Parathyroid adenoma (tissue), 2 donors: ENCODE results near the gene MTTP.

Experiments
- H2AFZ ChIP-seq: fragments of 300-600 bp; sonication (generic); one replicate; pipeline ENCODE4 v1.7.0; 2017; ENCODE audit warnings: antibody characterized with exemption, mild to moderate bottlenecking
- H3K27ac ChIP-seq: fragments of 300-600 bp; sonication (generic); one replicate; pipeline ENCODE4 v1.7.0; 2017
- H3K27me3 ChIP-seq: fragments of 300-600 bp; sonication (generic); one replicate; pipeline ENCODE4 v1.7.0; 2017; ENCODE audit warnings: low read length; ENCODE audit not compliant: control insufficient read depth, insufficient read depth
- H3K36me3 ChIP-seq: fragments of 300-600 bp; sonication (generic); one replicate; pipeline ENCODE4 v1.7.0; 2017; ENCODE audit warnings: low read length; ENCODE audit not compliant: control insufficient read depth, insufficient read depth
- H3K4me1 ChIP-seq: fragments of 300-600 bp; sonication (generic); one replicate; pipeline ENCODE4 v1.7.0; 2017; ENCODE audit warnings: control low read depth
- H3K4me2 ChIP-seq: fragments of 300-600 bp; sonication (generic); one replicate; pipeline ENCODE4 v1.7.0; 2017; ENCODE audit warnings: low read length
- H3K4me3 ChIP-seq: fragments of 300-600 bp; sonication (generic); one replicate; pipeline ENCODE4 v1.7.0; 2017; ENCODE audit warnings: low read depth, low read length
- H3K79me2 ChIP-seq: fragments of 300-600 bp; sonication (generic); one replicate; pipeline ENCODE4 v1.7.0; 2017; ENCODE audit warnings: control low read depth
- H3K9ac ChIP-seq: fragments of 300-600 bp; sonication (generic); one replicate; pipeline ENCODE4 v1.7.0; 2017; ENCODE audit warnings: mild to moderate bottlenecking
- H3K9me3 ChIP-seq: fragments of 300-600 bp; sonication (generic); one replicate; pipeline ENCODE4 v1.7.0; 2017; ENCODE audit warnings: low read length; ENCODE audit not compliant: control insufficient read depth
- TF ChIP-seq, protein P1 (sequence below): fragments of 300-600 bp; sonication (generic); IDR thresholded peaks from one replicate; pipeline ENCODE4 v1.7.0; 2017; ENCODE audit warnings: antibody characterized with exemption, mild to moderate bottlenecking
- donor health status: primary hyperparathyroidism.

The MTTP gene

DNA sequence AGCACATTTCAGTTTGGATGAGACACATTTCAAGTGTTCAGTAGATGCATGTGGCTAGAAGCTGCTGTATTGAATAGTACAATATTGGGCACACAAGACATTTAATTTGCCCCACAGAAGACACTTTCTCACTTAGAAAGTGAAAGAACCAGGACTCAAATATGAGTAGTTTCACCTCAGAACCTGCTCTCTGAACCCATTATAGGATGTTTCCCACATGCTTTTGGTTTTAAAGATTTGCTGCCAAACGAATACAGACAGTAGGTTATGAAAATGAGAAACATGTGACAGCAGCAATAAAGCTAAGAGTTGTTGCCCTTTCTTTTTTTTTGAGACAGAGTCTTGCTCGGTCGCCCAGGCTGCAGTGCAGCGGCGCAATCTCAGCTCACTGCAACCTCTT, 50.7 kb downstream of the MTTP start:
- H3K9me3 ChIP-seq = no peaks in the 10 kb centered on the region
- TF ChIP-seq, protein P1, sequence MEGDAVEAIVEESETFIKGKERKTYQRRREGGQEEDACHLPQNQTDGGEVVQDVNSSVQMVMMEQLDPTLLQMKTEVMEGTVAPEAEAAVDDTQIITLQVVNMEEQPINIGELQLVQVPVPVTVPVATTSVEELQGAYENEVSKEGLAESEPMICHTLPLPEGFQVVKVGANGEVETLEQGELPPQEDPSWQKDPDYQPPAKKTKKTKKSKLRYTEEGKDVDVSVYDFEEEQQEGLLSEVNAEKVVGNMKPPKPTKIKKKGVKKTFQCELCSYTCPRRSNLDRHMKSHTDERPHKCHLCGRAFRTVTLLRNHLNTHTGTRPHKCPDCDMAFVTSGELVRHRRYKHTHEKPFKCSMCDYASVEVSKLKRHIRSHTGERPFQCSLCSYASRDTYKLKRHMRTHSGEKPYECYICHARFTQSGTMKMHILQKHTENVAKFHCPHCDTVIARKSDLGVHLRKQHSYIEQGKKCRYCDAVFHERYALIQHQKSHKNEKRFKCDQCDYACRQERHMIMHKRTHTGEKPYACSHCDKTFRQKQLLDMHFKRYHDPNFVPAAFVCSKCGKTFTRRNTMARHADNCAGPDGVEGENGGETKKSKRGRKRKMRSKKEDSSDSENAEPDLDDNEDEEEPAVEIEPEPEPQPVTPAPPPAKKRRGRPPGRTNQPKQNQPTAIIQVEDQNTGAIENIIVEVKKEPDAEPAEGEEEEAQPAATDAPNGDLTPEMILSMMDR = no peak
- no peaks in the 10 kb centered on the region for H3K36me3 ChIP-seq
- no peak overlapping the region for H3K27ac ChIP-seq
- no peak overlapping the region for H3K4me2 ChIP-seq
- H3K4me1 ChIP-seq = no peaks in the 10 kb centered on the region
- H3K4me3 ChIP-seq = no peak overlapping the region
- no peak overlapping the region for H2AFZ ChIP-seq
- H3K9ac ChIP-seq = no peak overlapping the region
- H3K79me2 ChIP-seq = no peaks in the 10 kb centered on the region
- H3K27me3 ChIP-seq = no peaks in the 10 kb centered on the region

GRCh38 chr4:99628040-99628439, 53.4 kb downstream of the MTTP start:
- Histone ChIP-seq H3K4me3 (no peak overlapping the region), H3K4me1 (no peaks in the 10 kb centered on the region), H3K9me3 (no peaks in the 10 kb centered on the region), H2AFZ (no peak overlapping the region), H3K27ac (no peak overlapping the region), H3K79me2 (no peaks in the 10 kb centered on the region), H3K36me3 (no peaks in the 10 kb centered on the region), H3K27me3 (no peaks in the 10 kb centered on the region), H3K9ac (no peak overlapping the region), H3K4me2 (no peak overlapping the region)
- TF ChIP-seq, protein P1 = no peak

GRCh38 chr4:99629962-99630554, 55.4 kb downstream of the MTTP start:
- Histone ChIP-seq H3K4me3 (no peak overlapping the region), H3K27me3 (no peaks in the 10 kb centered on the region), H2AFZ (no peak overlapping the region), H3K36me3 (no peaks in the 10 kb centered on the region), H3K79me2 (no peaks in the 10 kb centered on the region), H3K27ac (no peak overlapping the region), H3K4me1 (no peaks in the 10 kb centered on the region), H3K4me2 (no peak overlapping the region), H3K9ac (no peak overlapping the region), H3K9me3 (no peaks in the 10 kb centered on the region)
- TF ChIP-seq, protein P1 = no peak

GRCh38 chr4:99630857-99631360, 56.3 kb downstream of the MTTP start:
- Histone ChIP-seq H2AFZ (no peak overlapping the region), H3K27ac (no peak overlapping the region), H3K36me3 (no peaks in the 10 kb centered on the region), H3K27me3 (no peaks in the 10 kb centered on the region), H3K9me3 (no peaks in the 10 kb centered on the region), H3K79me2 (no peaks in the 10 kb centered on the region), H3K4me2 (no peak overlapping the region), H3K4me1 (no peaks in the 10 kb centered on the region), H3K4me3 (no peak overlapping the region), H3K9ac (no peak overlapping the region)
- TF ChIP-seq, protein P1 = no peak

DNA sequence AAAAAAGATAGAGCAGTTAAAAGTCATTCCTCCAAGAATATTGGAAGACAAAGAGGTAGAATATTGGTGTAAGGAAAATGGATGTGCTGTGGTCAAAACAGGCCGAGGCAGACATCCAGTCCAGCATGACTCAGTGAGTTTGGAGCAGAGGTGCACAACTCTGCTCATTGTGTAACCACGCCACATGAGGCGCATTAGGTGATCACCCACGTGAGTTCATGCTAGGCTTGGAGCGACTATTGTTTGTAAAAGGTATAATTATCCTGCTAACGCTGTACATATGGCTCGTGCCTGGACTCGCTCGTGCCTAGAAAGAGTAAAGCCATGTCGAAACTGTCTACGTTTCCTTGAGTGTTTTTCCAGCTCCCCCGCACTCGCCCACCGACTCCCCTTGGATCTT, 59.1 kb downstream of the MTTP start:
- TF ChIP-seq, protein P1 = no peak
- H3K9me3 ChIP-seq = no peaks in the 10 kb centered on the region
- no peak overlapping the region for H3K27ac ChIP-seq
- no peaks in the 10 kb centered on the region for H3K4me1 ChIP-seq
- H3K4me2 ChIP-seq = no peak overlapping the region
- H3K79me2 ChIP-seq = no peaks in the 10 kb centered on the region
- no peaks in the 10 kb centered on the region for H3K27me3 ChIP-seq
- no peak overlapping the region for H3K9ac ChIP-seq
- H2AFZ ChIP-seq = no peak overlapping the region
- no peaks in the 10 kb centered on the region for H3K36me3 ChIP-seq
- H3K4me3 ChIP-seq = no peak overlapping the region
